HepG2 (cell line): ENCODE results near the gene GNG7. TPM values are rescaled to one million over a fixed set of nuclear protein-coding genes. Genes with fewer than 3 reads are reported as not detected.
A peak's percentile ranks its signal among the peaks of the same experiment; 100 is the strongest.

ENCODE experiments used
- ARNT ChIP-seq: fragments of 450-650 bp; IDR thresholded peaks from 2 replicates; pipeline ENCODE4 v1.6.1; 2017
- KLF11 ChIP-seq: IDR thresholded peaks from 2 replicates; pipeline ENCODE4 v1.6.1; 2016; ENCODE audit warnings: missing compliant biosample characterization
- PHF21A ChIP-seq: sonication (generic); formaldehyde crosslinking; IDR thresholded peaks from 2 replicates; pipeline ENCODE4 v1.5.0; 2020; ENCODE audit warnings: mild to moderate bottlenecking, missing genetic modification reagents
- POLR2G ChIP-seq: fragments of 200-400 bp; formaldehyde crosslinking; IDR thresholded peaks from 2 replicates; pipeline ENCODE4 v1.6.1; 2018; ENCODE audit warnings: mild to moderate bottlenecking, low read depth, low read length, moderate library complexity
- PRDM15 ChIP-seq: sonication (generic); formaldehyde crosslinking; IDR thresholded peaks from 2 replicates; pipeline ENCODE4 v1.4.0; 2020; ENCODE audit warnings: missing genetic modification reagents
- PRPF4 ChIP-seq: fragments of 200-400 bp; formaldehyde crosslinking; IDR thresholded peaks from 2 replicates; pipeline ENCODE4 v1.6.1; 2016; ENCODE audit warnings: low read length, low read depth; ENCODE audit not compliant: poor library complexity, severe bottlenecking
- SOX5 ChIP-seq: IDR thresholded peaks from 2 replicates; pipeline ENCODE4 v1.6.1; 2016; ENCODE audit warnings: borderline replicate concordance
- ZBTB49 ChIP-seq: sonication (generic); formaldehyde crosslinking; IDR thresholded peaks from 2 replicates; pipeline ENCODE4 v1.4.0; 2020; ENCODE audit warnings: missing genetic modification reagents, borderline replicate concordance
- ZEB1 ChIP-seq: IDR thresholded peaks from 2 replicates; pipeline ENCODE4 v1.6.1; 2012; ENCODE audit warnings: mild to moderate bottlenecking, low read depth, inconsistent platforms; ENCODE audit not compliant: insufficient replicate concordance
- ZMYM3 ChIP-seq: sonication (generic); formaldehyde crosslinking; IDR thresholded peaks from 2 replicates; pipeline ENCODE4 v1.5.1; 2020; ENCODE audit warnings: mild to moderate bottlenecking, missing genetic modification reagents
- ZNF253 ChIP-seq: sonication (generic); formaldehyde crosslinking; IDR thresholded peaks from 2 replicates; pipeline ENCODE4 v1.8.0; 2022; ENCODE audit warnings: mild to moderate bottlenecking, missing genetic modification reagents, borderline replicate concordance
- ZNF431 ChIP-seq: sonication (generic); formaldehyde crosslinking; IDR thresholded peaks from 2 replicates; pipeline ENCODE4 v1.9.0; 2022; ENCODE audit warnings: missing genetic modification reagents, low read depth, mild to moderate bottlenecking, borderline replicate concordance
- ZNF484 ChIP-seq: sonication (generic); formaldehyde crosslinking; IDR thresholded peaks from 2 replicates; pipeline ENCODE4 v1.5.1; 2020; ENCODE audit warnings: mild to moderate bottlenecking, low read depth, missing genetic modification reagents, borderline replicate concordance
- polyA plus RNA-seq, 8 experiments: library from polyadenylated mRNA; depleted of rRNA in 3 of 8; stranded (reverse) in 7 of 8; unstranded in 1 of 8; fragments of >200 nt; fragmentation: Illumina TruSeq in 4 of 8; extraction: Trizol in 4 of 8; gene quantifications; 2 replicates each; pipeline versions ENCODE4 v1.2.1 to v1.2.3, GENCODE V29; 2011 to 2016; ENCODE audit warnings: low read depth in 4 of 8, missing spikeins in 1 of 8, mixed read lengths in 1 of 8; ENCODE audit not compliant: insufficient read depth in 1 of 8
- total RNA-seq, 5 experiments: library from RNA; depleted of rRNA; stranded (reverse); fragments of >200 nt; fragmentation: Illumina TruSeq; extraction: Trizol; gene quantifications; 2 replicates each; pipeline ENCODE4 v1.2.3, GENCODE V29; 2016; ENCODE audit warnings: low read depth in 1 of 5
- TF ChIP-seq, protein P1 (sequence below): sonication (generic); formaldehyde crosslinking; IDR thresholded peaks from 2 replicates; pipeline ENCODE4 v1.4.0; 2020; ENCODE audit warnings: missing genetic modification reagents, mild to moderate bottlenecking, borderline replicate concordance
- TF ChIP-seq, protein P2 (sequence below): fragments of 450-650 bp; IDR thresholded peaks from 2 replicates; pipeline ENCODE4 v1.6.1; 2016
- TF ChIP-seq, protein P3 (sequence below): sonication (generic); formaldehyde crosslinking; IDR thresholded peaks from 2 replicates; pipeline ENCODE4 v1.5.0; 2020; ENCODE audit warnings: missing genetic modification reagents, mild to moderate bottlenecking, borderline replicate concordance

GNG7 gene
- total and polyA plus RNA-seq, 2 of the 13 experiments (the other 11 are each of a cell fraction or from before 2014, with no cell fraction given): 1.4 to 3.3 TPM

DNA sequence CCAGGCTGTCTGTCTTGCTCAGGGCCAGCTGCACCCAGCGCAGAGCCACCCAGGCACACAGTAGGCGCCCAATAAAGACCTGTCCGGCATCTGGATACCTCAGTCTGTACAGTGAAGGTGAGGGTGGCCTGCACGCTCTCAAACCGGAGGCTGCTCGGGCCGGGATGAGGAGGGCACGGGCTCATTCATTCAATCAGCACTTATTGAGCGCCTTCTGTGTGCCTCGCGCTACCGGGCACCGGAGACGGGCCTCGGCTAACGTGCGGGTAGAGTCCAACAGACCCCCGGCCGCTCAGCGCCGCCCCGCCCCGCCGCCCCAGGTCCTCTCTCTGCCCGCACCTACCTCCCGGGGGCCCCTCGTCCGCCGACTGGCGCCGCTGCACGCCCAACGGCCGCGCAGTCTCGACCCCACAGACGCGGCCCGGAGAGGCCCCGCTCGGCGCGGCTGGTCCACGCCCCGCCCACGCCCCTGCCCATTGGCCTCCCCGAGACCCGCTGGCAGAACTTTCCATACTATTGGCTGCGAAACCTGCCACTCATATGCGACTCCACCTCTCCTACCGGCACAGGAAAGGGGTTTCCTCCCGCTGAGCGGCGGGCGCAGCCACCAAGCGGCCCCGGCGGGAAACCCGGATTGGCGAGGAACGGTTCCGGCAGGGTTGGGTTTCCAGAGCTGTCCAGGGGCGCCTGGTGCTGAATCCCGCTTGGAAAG, 37.3 kb upstream of the GNG7 start, which contains the start of gene SLC39A3 (continued):
- TF ChIP-seq PRPF4 (no peak), ZEB1 (peak; percentile 50), ZBTB49 (peak; percentile 95), POLR2G (peak; percentile 66; the same call in 1 of the 2 replicates), PRDM15 (CRISPR knock-in tag) (peak; percentile 58; the same call in 1 of the 2 replicates), ZNF431 (peak; percentile 94; the same call in 1 of the 2 replicates), ZNF253 (CRISPR knock-in tag) (peak; percentile 94; the same call in 1 of the 2 replicates), SOX5 (CRISPR knock-in tag) (peak; percentile 81), ZNF484 (peak; percentile 59; the same call in 1 of the 2 replicates), PHF21A (CRISPR knock-in tag) (peak; percentile 73), ARNT (no peak), ZMYM3 (CRISPR knock-in tag) (peak; percentile 46), KLF11 (CRISPR knock-in tag) (peak; percentile 99)
- TF ChIP-seq, protein P1, sequence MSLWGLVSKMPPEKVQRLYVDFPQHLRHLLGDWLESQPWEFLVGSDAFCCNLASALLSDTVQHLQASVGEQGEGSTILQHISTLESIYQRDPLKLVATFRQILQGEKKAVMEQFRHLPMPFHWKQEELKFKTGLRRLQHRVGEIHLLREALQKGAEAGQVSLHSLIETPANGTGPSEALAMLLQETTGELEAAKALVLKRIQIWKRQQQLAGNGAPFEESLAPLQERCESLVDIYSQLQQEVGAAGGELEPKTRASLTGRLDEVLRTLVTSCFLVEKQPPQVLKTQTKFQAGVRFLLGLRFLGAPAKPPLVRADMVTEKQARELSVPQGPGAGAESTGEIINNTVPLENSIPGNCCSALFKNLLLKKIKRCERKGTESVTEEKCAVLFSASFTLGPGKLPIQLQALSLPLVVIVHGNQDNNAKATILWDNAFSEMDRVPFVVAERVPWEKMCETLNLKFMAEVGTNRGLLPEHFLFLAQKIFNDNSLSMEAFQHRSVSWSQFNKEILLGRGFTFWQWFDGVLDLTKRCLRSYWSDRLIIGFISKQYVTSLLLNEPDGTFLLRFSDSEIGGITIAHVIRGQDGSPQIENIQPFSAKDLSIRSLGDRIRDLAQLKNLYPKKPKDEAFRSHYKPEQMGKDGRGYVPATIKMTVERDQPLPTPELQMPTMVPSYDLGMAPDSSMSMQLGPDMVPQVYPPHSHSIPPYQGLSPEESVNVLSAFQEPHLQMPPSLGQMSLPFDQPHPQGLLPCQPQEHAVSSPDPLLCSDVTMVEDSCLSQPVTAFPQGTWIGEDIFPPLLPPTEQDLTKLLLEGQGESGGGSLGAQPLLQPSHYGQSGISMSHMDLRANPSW: 0 out of 2 replicates have a peak, but pooled peaks have one; percentile 62
- TF ChIP-seq, protein P2, sequence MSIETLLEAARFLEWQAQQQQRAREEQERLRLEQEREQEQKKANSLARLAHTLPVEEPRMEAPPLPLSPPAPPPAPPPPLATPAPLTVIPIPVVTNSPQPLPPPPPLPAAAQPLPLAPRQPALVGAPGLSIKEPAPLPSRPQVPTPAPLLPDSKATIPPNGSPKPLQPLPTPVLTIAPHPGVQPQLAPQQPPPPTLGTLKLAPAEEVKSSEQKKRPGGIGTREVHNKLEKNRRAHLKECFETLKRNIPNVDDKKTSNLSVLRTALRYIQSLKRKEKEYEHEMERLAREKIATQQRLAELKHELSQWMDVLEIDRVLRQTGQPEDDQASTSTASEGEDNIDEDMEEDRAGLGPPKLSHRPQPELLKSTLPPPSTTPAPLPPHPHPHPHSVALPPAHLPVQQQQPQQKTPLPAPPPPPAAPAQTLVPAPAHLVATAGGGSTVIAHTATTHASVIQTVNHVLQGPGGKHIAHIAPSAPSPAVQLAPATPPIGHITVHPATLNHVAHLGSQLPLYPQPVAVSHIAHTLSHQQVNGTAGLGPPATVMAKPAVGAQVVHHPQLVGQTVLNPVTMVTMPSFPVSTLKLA: 0 out of 2 replicates have a peak, but pooled peaks have one; percentile 33
- TF ChIP-seq, protein P3, sequence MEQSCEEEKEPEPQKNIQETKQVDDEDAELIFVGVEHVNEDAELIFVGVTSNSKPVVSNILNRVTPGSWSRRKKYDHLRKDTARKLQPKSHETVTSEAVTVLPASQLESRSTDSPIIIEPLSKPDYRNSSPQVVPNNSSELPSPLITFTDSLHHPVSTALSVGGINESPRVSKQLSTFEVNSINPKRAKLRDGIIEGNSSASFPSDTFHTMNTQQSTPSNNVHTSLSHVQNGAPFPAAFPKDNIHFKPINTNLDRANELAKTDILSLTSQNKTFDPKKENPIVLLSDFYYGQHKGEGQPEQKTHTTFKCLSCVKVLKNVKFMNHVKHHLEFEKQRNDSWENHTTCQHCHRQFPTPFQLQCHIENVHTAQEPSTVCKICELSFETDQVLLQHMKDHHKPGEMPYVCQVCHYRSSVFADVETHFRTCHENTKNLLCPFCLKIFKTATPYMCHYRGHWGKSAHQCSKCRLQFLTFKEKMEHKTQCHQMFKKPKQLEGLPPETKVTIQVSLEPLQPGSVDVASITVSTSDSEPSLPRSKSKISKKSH (CRISPR knock-in tag): peak; percentile 97; the same call in 1 of the 2 replicates
